ENCODE measurements around the gene PDK4.
A peak's percentile ranks its signal among the peaks of the same experiment; 100 is the strongest.
"Not testable (repeated sequence)": the region's sequence is repeated elsewhere in the genome, so short reads cannot be mapped to it uniquely, and the experiment has no call there.

PDK4 gene

GRCh38 chr7:95596198-95597063 is at the start of gene PDK4:
TSS of gene PDK4 (minus strand) at chr7:95596516. CDS start at chr7:95596293, 223 bp downstream.
- no peak for DNase-seq

GRCh38 chr7:95642173-95642572 is 45.9 kb upstream of the PDK4 start:
- no peak for DNase-seq

- no peak for DNase-seq
Observed at GRCh38 chr7:95636140-95636940, 40.0 kb upstream of the PDK4 start.

GRCh38 chr7:95632609-95633008 is 36.3 kb upstream of the PDK4 start:
- no peak for DNase-seq

GRCh38 chr7:95631527-95631926 is 35.2 kb upstream of the PDK4 start:
- DNase-seq, result no peak

DNA sequence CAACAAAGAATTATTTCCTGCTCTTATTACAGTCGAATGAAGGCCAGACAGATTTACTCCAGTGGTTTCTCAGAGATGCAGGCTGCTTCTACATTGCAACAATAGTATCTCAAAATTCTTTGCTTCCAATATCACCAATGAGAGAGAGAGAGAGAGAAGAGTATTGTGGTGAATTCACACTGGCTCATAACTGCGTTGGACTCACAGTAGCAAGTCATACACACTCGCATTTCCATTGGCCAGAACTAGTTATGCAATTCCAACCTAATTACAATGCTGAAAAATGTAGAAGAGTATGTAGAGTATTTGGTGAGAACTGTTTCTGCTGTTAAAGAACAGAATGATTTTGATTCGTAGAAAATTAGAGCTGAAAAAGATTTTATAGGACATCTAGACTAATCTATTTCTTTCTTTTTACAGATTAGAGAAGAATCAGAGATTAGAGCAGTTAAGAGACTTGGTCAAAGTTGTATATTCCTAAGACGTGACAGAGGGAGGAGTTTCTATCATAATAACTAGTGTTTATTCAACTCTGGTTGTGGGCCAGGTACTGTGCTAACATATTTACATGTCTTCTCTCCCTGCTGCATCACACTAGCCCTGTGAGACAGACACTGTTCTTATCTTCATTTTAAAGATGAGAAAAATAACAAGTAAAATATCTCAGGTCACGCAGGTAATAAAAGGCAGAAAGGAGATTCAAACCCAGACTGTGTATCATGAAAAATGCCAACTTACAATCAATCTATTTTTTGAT is 34.6 kb upstream of the PDK4 start:
- no peak for DNase-seq

DNA sequence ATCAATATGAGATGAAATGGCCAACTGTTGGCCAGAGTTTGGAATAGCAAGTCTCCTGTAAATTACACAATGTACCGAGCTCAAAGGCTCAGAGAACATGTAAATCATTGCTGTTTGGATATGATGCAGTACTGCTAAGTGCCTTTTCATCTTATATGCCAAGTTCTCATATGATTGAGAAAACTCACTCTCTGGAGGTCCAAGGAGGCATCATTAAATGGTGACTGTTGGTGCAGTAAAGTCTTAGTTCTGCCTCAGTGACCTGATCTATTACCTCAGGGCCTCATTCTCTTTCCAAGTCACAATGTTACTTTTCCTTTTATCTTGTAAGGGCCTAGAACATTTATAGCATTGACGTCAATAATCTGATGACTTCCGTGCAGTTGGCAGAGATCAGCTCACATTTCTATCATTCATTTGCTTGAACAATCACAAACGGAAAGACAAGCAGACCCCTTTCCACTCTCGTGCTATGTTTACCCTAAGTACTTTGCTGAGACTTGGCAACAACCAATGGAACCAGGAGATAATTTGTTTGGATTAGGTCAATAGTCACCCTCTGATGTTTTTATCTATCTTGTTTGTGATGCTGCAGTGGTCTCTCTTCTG is 32.6 kb upstream of the PDK4 start:
- no peak for DNase-seq

DNA sequence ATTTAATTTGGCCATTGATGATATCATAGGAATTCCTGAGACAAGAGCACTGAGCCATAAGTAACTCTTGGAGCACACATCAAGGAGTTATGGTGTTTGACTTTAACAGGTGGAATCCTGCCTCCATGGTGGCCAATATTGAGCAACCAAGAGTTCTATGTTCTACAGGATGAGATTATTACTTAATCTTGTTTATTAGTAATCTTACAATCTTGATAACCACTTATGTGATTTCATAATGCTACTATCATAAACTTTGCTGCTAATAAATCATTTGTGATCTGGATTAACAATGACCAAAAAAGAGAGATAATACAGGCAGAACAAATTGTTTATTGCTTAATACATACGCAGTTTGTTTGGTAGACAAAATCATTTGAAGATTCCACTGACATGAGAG is 27.5 kb upstream of the PDK4 start:
- DNase-seq, result no peak

- no peak for DNase-seq
Observed at GRCh38 chr7:95622859-95623258, 26.5 kb upstream of the PDK4 start.

DNA sequence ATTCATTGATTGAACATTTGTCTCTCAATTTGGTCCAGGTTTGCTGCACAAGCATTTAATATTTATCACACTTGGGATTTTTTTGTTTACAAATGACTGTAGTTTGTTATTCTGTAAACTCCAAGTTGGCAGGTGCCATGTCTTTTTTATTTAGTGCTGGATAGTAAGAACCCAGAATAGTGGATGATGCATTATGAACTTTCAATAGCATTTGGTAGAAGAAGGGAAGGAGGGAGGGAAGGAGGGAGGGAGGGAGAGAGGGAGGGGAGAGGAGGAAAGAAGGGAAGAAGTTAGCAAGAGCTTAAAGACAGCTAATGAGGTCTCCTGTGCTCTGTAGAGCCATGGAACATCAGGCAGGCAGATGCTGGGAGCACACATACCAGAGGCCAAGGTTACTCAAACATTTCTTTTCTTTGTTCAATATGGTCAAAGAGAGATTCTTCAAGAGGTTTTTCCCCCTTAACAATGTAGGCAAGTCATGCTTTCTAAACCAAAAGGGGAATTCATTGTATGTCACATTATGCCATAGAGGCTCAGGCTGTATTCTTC is 25.8 kb upstream of the PDK4 start:
- DNase-seq, result no peak

DNA sequence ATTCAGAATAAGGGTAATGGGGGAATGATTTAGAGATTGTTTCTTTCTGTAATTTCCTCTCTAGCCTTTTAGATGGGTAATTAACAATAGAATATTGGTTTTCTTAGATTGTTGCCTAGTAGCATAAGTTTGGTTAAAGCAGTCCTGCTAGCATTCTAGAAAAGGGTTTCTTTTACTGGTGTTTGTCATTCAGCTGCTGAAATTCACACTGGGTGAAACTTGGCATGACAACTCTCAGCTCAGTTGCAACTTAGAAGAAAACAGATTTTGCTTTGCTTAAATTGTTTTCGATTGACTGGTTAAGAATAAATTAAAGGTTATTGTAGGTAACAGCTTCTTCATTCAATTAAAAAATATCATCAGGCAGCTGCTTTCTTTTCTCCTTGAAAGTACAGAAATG is 25.1 kb upstream of the PDK4 start:
- DNase-seq, result no peak

- DNase-seq, result no peak
Observed at GRCh38 chr7:95620631-95621030, 24.3 kb upstream of the PDK4 start.

DNA sequence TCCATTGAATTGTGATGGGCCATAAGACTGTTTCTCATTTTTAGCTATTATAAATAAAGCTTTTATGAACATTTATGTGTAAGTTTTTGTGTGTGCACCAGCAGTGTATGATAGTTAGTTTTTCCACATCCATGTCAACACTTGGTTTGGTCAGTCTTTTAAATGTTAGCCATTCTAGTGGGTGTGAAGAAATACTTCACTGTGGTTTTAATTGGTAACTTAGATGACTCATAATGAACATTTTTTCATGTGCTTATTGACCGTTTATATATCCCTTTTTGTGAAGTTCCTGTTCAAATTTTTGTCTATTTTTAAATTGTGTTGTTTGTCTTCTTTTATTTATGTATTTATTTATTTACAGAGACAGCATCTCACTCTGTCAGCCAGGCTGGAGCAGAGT is 23.6 kb upstream of the PDK4 start:
- DNase-seq, result no peak

GRCh38 chr7:95619517-95619916 is 23.2 kb upstream of the PDK4 start:
- no peak for DNase-seq

DNA sequence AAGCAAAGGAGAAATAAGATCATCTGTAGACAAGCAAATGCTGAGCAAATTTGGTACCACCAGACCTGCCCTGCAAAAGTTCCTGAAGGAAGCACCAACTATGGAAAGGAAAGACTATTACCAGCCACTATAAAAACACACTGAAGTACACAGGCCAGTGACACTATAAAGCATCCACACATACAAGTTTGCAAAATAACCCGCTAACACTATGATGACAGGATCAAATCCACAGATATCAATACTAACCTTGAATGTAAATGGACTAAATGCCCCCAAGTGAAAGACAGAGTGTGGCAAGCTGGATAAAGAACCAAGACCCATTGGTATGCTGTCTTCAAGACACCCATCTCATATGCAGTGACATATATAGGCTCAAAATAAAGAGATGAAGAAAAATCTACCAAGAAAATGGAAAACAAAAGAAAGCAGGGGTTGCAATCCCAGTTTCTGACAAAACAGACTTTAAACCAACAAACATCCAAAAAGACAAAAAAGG is 18.2 kb upstream of the PDK4 start:
- no peak for DNase-seq

DNA sequence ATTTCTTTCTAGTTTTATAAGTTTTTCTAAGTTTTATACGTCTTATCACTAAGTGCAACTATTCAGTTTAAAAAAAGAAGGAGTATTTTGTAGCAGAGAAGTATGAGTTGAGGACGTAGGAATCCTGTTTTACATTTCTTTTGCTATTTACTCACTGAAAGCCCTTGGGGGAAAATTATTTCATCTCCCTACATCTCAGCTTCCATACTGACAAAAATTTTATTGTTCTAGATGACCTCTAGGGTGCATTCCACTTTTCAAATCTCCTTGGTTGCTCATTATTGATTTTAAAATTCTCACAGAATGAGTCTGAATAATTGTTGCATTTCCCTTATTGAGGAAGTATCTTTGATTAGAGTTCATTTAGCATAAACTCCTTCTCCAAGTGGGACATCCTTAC is 14.9 kb upstream of the PDK4 start:
- DNase-seq, result no peak

GRCh38 chr7:95609277-95609971 is 13.1 kb upstream of the PDK4 start:
- DNase-seq, result no peak

DNA sequence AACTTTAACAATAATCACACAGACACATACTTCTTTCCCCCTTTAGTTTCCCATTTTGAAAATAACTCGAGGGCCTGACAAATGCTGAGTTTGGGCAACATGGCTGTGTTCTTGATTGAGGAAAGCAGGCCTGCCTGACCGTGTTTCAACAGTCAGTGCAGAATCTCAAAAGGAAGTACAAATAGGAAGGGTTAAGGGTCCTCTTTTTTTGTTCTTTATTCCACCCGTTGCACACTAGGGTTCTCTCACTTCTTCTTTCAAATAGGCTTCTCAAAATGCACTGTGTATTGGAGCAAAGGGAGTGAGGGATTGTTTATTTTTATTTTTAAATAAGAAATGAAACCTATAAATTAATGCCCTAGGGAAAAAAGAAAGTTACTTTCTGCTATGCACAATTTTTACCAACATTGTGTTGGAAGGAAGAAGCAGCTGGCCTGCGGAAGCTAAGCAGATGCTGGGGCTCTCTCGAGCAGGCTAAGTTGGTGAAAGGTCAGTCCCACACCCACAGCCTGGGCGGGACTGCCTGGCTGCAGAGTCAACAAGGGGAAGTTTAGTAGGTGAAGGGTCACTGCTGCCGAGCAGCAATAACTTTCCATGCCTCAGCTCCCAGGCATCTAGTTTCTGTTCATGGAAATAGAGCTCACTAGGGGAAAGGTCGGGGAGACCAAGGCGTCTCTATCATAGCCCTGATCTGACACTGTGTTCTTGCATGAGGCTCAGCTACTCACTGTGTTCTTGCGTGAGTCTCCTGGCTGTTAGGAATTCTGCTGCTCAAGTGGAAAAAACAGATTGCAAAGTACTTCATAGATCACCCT is 12.2 kb upstream of the PDK4 start:
- DNase-seq, result peak; percentile 56

DNA sequence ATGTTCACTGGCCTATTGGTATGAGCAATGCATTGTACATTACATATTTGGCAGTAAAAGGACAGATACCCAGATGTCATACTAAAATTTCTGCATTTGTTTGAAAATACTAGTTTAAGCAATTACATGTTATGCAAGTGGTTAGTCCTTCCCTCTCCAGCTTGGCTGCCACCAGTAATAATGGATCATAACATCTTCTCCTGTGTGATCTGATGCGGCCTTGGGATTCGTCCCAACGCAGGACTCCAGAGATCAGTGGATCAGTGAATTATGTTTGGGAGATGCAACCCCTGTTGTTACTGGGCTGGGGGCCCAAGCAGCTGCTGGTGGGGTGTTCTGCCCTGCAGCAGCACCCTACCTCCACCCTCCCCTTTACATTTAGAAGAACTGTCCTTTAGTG is 11.2 kb upstream of the PDK4 start:
- no peak for DNase-seq

DNA sequence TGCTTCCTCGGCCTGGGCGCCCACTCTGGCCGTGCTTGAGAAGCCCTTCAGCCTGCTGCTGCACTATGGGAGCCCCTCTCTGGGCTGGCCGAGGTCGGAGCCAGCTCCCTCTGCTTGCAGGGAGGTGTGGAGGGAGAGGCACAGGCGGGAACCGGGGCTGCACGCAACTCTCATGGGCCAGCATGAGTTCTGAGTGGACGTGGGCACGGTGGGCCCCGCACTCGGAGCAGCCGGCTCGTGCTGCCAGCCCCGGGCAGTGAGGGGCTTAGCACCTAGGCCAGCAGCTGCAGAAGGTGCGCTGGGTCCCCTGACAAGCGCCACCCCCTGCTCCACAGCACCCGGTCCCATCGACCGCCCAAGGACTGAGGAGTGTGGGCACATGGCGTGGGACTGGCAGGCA is 9.0 kb upstream of the PDK4 start:
- no peak for DNase-seq

GRCh38 chr7:95604811-95605210 is 8.5 kb upstream of the PDK4 start:
- DNase-seq, result not testable (repeated sequence)

All from NK-92 treated with Interleukin-12 subunit alpha and Interleukin-12 subunit beta, amount 100 ng/mL, for 24 hours (cell line).